HG03571 (cell line): ENCODE results near the gene ACOT7.
"Not testable (repeated sequence)": the region's sequence is repeated elsewhere in the genome, so short reads cannot be mapped to it uniquely, and the experiment has no call there.

Experiments
- ATAC-seq: cut with Tn5 transposase; IDR thresholded peaks from one replicate; pipeline ENCODE4 v1.9.1; 2021; ENCODE audit not compliant: unreplicated experiment

The ACOT7 gene

DNA sequence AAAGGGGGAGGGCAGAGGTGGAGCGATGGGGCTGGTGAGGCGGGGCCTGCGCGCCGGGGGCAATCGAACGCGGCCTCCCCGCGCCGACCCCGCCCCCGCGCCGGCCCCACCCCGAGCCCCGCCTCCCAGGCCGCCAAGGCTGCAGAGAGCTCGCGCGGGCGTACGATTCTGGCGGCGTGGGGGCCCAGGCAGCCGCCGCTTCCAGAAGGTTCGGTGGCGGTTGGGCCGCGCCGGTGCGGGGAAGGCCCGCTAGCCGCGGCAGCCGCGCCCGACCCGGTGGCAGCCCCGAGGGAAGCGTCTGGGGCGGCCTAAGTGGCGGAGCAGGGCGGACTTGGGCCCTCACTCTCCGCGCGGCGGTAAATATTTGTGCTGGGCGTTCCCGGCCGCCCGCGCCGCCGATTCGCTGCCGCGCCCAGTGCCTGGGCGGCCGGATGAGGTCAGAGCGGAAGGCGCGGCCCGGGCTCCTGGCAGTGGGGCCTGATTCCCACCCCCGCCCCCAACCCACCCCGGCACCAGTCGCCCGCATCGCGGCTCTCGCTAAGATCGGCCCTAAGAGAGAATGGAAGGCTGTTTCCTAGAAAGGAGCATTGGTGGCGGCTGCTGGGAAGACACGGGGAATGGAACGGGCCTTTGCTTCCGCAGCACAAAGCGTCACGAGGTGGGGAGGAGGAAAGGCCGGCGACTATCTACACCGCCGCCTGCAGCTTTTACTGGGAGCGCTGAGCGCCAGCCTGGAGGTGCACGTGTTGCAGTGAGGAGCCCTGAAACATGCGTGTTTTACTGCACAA lies at the start of gene ACOT7:
ACOT7 (minus strand) TSS at position 368 of the 788 bp plus-strand sequence. CDS start 368 bp downstream, outside the sequence.
- peak; percentile 86 for ATAC-seq

DNA sequence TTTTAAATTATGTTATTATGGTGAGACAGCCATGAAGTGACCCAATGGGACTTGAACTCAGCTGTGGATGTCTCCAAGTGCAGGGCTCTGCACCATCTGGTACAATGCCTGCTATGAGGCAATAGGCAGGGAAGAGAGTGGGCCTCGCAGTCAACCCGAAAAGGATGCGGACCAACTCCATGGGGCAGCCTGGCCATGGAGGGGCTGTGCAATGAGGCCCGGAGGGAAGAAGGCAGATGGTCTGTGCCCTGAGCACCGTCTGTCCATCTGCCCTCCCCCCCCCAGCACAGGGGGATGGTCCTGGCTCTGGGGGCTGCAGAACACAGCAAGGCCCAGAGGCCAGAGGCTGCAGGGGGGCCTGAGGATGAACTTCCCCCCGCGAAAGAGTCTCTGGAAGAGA lies 48.0 kb upstream of the ACOT7 start:
- no peak for ATAC-seq

- no peak for ATAC-seq
Observed at GRCh38 chr1:6440198-6441126, 46.9 kb upstream of the ACOT7 start.

DNA sequence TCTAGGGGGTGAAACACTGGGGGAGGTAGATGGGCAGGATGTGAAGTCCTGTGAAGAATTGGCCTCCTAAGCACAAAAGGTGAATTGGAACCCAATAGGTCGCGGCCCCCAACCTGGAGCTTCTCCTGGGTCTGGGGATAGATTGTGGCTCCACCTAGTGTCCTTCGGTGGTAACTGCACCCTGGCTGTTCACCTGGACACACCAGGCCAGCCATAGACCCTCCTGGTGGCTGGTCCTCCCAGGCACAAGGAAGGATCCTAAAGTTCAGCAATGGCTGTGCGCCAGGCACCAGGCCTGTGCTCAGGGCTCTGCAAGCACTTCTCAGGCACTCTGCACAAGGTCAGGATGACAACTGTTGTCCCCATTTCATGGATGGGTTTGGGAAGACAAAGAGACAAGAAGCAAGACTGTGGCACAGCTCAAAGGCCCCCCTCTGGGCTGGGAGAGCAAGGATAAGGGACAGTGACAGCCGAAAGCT lies 44.5 kb upstream of the ACOT7 start:
- ATAC-seq = no peak

DNA sequence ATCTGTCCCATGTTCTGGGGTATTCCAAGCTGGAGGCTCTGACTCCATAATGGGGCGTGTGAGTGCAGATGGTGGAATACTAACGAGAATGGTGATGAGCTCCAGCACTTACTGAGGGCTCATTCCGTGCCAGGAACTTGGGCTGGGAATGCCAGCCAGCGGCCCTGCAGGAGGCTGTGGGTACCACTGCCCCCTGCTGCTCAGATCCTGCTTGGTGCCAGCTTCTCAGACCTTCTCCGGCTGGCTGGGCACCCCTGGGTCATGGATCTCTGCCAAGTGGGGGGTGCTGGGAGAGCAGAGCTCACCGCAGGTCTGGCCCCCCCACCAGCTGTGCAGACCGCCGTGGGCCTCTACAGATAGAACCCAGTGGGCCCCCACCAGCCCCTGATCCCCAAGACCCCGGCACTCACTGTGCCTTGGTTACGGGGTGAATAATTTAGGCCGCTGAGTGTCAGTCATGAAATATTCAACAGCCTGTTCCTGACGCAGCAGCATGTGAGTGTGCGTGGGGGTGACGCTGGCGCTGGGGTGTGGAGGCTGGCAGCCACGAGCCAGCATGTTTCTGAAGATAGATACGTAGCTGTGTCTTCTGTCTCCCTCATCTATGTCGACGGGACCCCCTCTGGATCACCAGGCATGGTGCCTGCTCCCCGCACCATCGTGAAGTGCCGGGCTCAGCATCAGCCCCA lies 43.6 kb upstream of the ACOT7 start:
- ATAC-seq = not testable (repeated sequence)

DNA sequence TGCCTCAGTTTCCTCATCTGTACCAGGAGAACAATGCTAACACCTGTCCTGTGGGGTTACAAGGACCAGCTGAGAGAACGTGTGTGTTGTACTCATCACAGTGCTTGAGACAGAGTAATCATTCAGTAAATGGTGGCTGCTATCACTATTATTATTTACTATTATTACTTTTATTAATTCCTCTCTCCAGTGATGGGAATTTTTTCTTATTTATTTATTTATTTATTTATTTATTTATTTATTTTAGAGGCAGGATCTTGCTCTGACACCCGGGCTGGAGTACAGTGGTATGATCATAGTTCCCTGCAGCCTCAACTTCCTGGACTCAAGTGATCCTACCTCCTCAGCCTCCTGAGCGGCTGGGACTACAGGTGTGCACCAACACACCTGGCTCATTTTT lies 42.7 kb upstream of the ACOT7 start:
- not testable (repeated sequence) for ATAC-seq

- ATAC-seq = no peak
Observed at GRCh38 chr1:6435547-6435946, 42.0 kb upstream of the ACOT7 start.

DNA sequence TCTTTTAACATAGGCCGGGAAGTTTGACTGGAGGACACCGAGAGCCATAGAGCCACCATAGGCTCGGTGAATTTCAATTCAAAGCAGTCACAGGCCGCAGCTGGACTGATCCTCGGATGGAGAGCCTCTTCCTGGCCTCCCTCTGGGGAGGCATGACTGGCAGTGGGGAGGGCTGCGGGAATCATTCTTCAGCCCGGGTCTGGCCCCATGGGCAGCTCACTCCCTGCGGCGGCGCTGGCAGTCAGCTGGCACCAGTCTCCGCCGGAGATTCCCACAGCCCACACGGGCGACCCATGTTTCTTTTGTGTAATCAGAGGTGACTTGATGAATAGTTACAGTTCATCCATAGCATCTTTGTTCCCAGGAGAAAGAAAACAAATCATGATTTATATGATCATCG lies 41.6 kb upstream of the ACOT7 start:
- ATAC-seq = no peak

GRCh38 chr1:6434186-6434585 lies 40.6 kb upstream of the ACOT7 start:
- ATAC-seq = no peak

GRCh38 chr1:6431645-6432579 lies 38.3 kb upstream of the ACOT7 start:
- ATAC-seq = not testable (repeated sequence)

- not testable (repeated sequence) for ATAC-seq
Observed at GRCh38 chr1:6429660-6430411, 36.3 kb upstream of the ACOT7 start.

DNA sequence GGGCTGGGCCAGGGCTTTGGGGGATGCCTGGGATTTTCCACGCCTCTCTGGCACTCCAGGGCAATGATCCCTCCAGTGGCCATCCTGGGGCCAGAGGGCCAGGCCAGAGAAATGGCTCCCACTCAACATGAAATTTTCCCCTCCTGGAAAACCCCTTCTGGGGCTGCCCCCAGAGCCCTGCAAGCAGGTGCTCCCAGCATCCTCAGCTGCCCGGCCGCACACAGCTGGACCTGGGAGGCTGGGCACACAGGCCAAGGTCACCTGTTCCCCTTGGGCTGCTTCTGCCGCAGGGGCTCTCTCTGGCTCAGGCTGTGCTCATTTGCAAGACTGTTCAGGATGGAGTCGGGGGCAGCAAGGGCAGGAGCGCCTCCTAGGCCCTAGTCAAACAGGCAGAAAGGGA lies 34.9 kb upstream of the ACOT7 start:
- not testable (repeated sequence) for ATAC-seq

- no peak for ATAC-seq
Observed at GRCh38 chr1:6427441-6428390, 34.1 kb upstream of the ACOT7 start.

DNA sequence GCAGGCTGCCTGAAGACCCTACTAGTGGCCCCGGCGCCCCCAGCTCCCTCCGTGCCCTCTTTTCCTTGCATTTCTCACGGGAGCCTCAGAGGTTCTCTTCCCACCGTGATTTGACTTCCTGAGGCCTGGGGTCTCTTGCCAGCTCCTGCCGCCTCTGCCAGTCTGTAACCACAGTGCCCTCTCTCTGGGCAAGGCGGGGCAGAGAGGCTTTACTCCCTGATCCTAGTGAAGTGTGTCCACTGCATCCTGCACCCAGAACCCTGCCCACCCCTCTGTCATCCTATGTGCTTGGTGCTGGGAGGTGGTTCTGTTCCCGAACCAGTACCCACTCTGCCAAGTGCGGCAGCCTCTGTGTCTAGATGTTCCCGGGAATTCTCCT lies 33.4 kb upstream of the ACOT7 start:
- ATAC-seq = no peak

DNA sequence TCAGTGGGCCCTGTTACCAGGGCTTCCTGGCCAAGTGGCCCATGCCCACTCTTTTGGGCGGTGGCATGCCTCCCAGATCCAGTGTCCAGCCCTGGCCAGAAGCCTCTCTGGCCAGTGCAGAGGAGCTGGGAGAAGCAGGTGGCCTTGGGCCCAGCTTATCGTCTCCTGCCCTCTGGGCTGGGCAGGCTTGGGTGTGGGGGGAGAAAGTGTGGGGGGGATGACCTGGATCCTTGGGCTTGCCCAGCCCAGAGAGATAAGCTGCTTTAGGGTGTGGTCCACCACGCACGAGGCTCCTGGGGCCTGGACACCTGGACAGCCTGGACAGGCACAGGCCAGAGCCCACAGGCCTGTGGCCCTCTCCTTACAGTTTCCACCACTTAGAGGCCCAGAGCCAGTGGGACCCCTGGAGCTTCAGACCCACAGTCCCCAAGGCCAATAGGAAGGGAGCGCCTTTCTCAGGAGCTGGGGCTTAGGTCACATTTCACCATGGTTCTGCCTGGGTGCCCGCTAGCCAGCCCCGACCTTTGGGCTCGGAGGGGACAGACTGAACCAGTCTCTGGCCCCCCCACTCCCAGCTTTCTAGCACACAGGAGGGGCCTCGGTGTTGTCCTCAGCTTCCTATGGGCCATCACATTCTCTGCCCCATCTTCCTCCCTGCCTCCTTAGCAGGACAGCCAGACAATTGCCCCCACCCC lies 32.9 kb upstream of the ACOT7 start:
- ATAC-seq = no peak

- no peak for ATAC-seq
Observed at GRCh38 chr1:6425658-6426057, 32.1 kb upstream of the ACOT7 start.
